Activated T-cell treated with anti-CD3 and anti-CD28 coated beads, Interleukin-2, amount 50 U/mL, for 4 hours (primary cell): ENCODE measurements around the gene MRM2. TPM values are rescaled to one million over a fixed set of nuclear protein-coding genes. Genes with fewer than 3 reads are reported as not detected.

Experiments used
- ATAC-seq, 2 donors: fragments of 200-7000 bp; cut with Tn5 transposase; one replicate each; pipeline ENCODE4 v1.10.0; 2021
- DNase-seq: peaks from one replicate; pipeline ENCODE4 v3.0.0-alpha.2; 2020
- H3K27me3 Mint-ChIP-seq: one replicate; pipeline ENCODE4 v1.8.0; 2021; ENCODE audit warnings: low read depth, mixed read lengths
- H3K36me3 Mint-ChIP-seq: one replicate; pipeline ENCODE4 v1.8.0; 2022; ENCODE audit warnings: mixed read lengths; ENCODE audit not compliant: insufficient read depth
- H3K4me1 Mint-ChIP-seq: one replicate; pipeline ENCODE4 v1.8.0; 2021; ENCODE audit warnings: low read depth, mixed read lengths
- H3K4me3 Mint-ChIP-seq: one replicate; pipeline ENCODE4 v1.8.0; 2021; ENCODE audit warnings: mild to moderate bottlenecking, moderate library complexity, mixed read lengths
- H3K9me3 Mint-ChIP-seq: one replicate; pipeline ENCODE4 v1.8.0; 2021; ENCODE audit warnings: mixed read lengths
- total RNA-seq, 3 donors: library from RNA; stranded (reverse); gene quantifications; one replicate each; pipeline ENCODE4 v1.2.1, GENCODE V29; 2021

Gene MRM2
- total RNA-seq, 3 donors from 2014 or later, result 49.9 to 56.5 (median 51.2) TPM

GRCh38 chr7:2227699-2228098 is 14.3 kb downstream of the MRM2 start:
- ATAC-seq (no peak), DNase-seq (no peak)
- peaks cover 23% of the 10 kb centered on the region for H3K36me3 Mint-ChIP-seq
- H3K9me3 Mint-ChIP-seq, result no peaks in the 10 kb centered on the region
- H3K4me1 Mint-ChIP-seq, result peaks cover 16% of the 10 kb centered on the region
- no peak overlapping the region for H3K4me3 Mint-ChIP-seq
- no peaks in the 10 kb centered on the region for H3K27me3 Mint-ChIP-seq

- H3K27me3 Mint-ChIP-seq, result no peaks in the 10 kb centered on the region
- DNase-seq (no peak), ATAC-seq (no peak)
- no peak overlapping the region for H3K4me3 Mint-ChIP-seq
- no peaks in the 10 kb centered on the region for H3K9me3 Mint-ChIP-seq
- H3K36me3 Mint-ChIP-seq, result peaks cover 28% of the 10 kb centered on the region
- H3K4me1 Mint-ChIP-seq, result peaks cover 10% of the 10 kb centered on the region
Measured at GRCh38 chr7:2225830-2226229, 16.2 kb downstream of the MRM2 start.

- Mint-ChIP-seq H3K4me3 (no peak overlapping the region), H3K9me3 (no peaks in the 10 kb centered on the region), H3K4me1 (peaks cover 8% of the 10 kb centered on the region), H3K27me3 (no peaks in the 10 kb centered on the region), H3K36me3 (peaks cover 28% of the 10 kb centered on the region)
- DNase-seq (no peak), ATAC-seq (no peak)
Measured at GRCh38 chr7:2225336-2225735, 16.7 kb downstream of the MRM2 start.

- no peak overlapping the region for H3K4me3 Mint-ChIP-seq
Measured at GRCh38 chr7:2224934-2225333, 17.1 kb downstream of the MRM2 start.

GRCh38 chr7:2224491-2224928 is 17.5 kb downstream of the MRM2 start:
- Mint-ChIP-seq H3K4me1 (peaks cover under 1% of the 10 kb centered on the region), H3K9me3 (no peaks in the 10 kb centered on the region), H3K27me3 (no peaks in the 10 kb centered on the region), H3K4me3 (no peak overlapping the region), H3K36me3 (peaks cover 23% of the 10 kb centered on the region)
- DNase-seq (no peak), ATAC-seq (no peak)

More at GRCh38 chr7:2224934-2225333, 17.1 kb downstream of the MRM2 start:
- no peak for DNase-seq
- Mint-ChIP-seq H3K27me3 (no peaks in the 10 kb centered on the region), H3K9me3 (no peaks in the 10 kb centered on the region), H3K4me1 (peaks cover 4% of the 10 kb centered on the region), H3K36me3 (peaks cover 25% of the 10 kb centered on the region)
- no peak for ATAC-seq

GRCh38 chr7:2223321-2223720 is 18.7 kb downstream of the MRM2 start:
- H3K4me3 Mint-ChIP-seq, result no peak overlapping the region
- ATAC-seq (no peak), DNase-seq (no peak)
- no peaks in the 10 kb centered on the region for H3K4me1 Mint-ChIP-seq
- H3K36me3 Mint-ChIP-seq, result peaks cover 23% of the 10 kb centered on the region
- no peaks in the 10 kb centered on the region for H3K9me3 Mint-ChIP-seq
- no peaks in the 10 kb centered on the region for H3K27me3 Mint-ChIP-seq

- Mint-ChIP-seq H3K36me3 (peaks cover 30% of the 10 kb centered on the region), H3K27me3 (no peaks in the 10 kb centered on the region), H3K4me1 (no peaks in the 10 kb centered on the region), H3K9me3 (no peaks in the 10 kb centered on the region), H3K4me3 (no peak overlapping the region)
- ATAC-seq (no peak), DNase-seq (no peak)
Measured at GRCh38 chr7:2222516-2222915, 19.5 kb downstream of the MRM2 start.

GRCh38 chr7:2220954-2221353 is 21.1 kb downstream of the MRM2 start:
- no peaks in the 10 kb centered on the region for H3K4me1 Mint-ChIP-seq
- DNase-seq, result no peak
- H3K9me3 Mint-ChIP-seq, result no peaks in the 10 kb centered on the region
- H3K27me3 Mint-ChIP-seq, result no peaks in the 10 kb centered on the region
- peaks cover 36% of the 10 kb centered on the region for H3K36me3 Mint-ChIP-seq
- H3K4me3 Mint-ChIP-seq, result no peak overlapping the region
- ATAC-seq, result no peak

- DNase-seq, result no peak
- H3K4me1 Mint-ChIP-seq, result peaks cover 2% of the 10 kb centered on the region
- no peak overlapping the region for H3K4me3 Mint-ChIP-seq
- H3K36me3 Mint-ChIP-seq, result peaks cover 37% of the 10 kb centered on the region
- H3K9me3 Mint-ChIP-seq, result no peaks in the 10 kb centered on the region
- H3K27me3 Mint-ChIP-seq, result no peaks in the 10 kb centered on the region
- no peak for ATAC-seq
Measured at GRCh38 chr7:2220506-2220905, 21.5 kb downstream of the MRM2 start.

GRCh38 chr7:2220030-2220429 is 22.0 kb downstream of the MRM2 start:
- H3K4me1 Mint-ChIP-seq, result peaks cover 3% of the 10 kb centered on the region
- H3K36me3 Mint-ChIP-seq, result peaks cover 37% of the 10 kb centered on the region
- no peaks in the 10 kb centered on the region for H3K9me3 Mint-ChIP-seq
- H3K4me3 Mint-ChIP-seq, result no peak overlapping the region
- no peak for ATAC-seq
- DNase-seq, result no peak
- no peaks in the 10 kb centered on the region for H3K27me3 Mint-ChIP-seq

- no peak for DNase-seq
- Mint-ChIP-seq H3K27me3 (no peaks in the 10 kb centered on the region), H3K36me3 (peaks cover 39% of the 10 kb centered on the region), H3K4me3 (no peak overlapping the region), H3K4me1 (peaks cover 6% of the 10 kb centered on the region), H3K9me3 (no peaks in the 10 kb centered on the region)
- ATAC-seq, result no peak
Measured at GRCh38 chr7:2219606-2220005, 22.4 kb downstream of the MRM2 start.

- Mint-ChIP-seq H3K9me3 (no peaks in the 10 kb centered on the region), H3K27me3 (no peaks in the 10 kb centered on the region), H3K4me1 (peaks cover 6% of the 10 kb centered on the region), H3K36me3 (peaks cover 37% of the 10 kb centered on the region), H3K4me3 (no peak overlapping the region)
- no peak for DNase-seq
- ATAC-seq, result no peak
Measured at GRCh38 chr7:2219136-2219535, 22.9 kb downstream of the MRM2 start.

GRCh38 chr7:2218444-2218785 is 23.6 kb downstream of the MRM2 start:
- H3K36me3 Mint-ChIP-seq, result peaks cover 39% of the 10 kb centered on the region
- DNase-seq, result no peak
- peaks cover 6% of the 10 kb centered on the region for H3K4me1 Mint-ChIP-seq
- no peak for ATAC-seq
- no peak overlapping the region for H3K4me3 Mint-ChIP-seq
- H3K27me3 Mint-ChIP-seq, result no peaks in the 10 kb centered on the region
- no peaks in the 10 kb centered on the region for H3K9me3 Mint-ChIP-seq

- ATAC-seq (no peak), DNase-seq (no peak)
- H3K4me3 Mint-ChIP-seq, result no peak overlapping the region
- no peaks in the 10 kb centered on the region for H3K27me3 Mint-ChIP-seq
- peaks cover 42% of the 10 kb centered on the region for H3K36me3 Mint-ChIP-seq
- H3K9me3 Mint-ChIP-seq, result no peaks in the 10 kb centered on the region
- peaks cover 6% of the 10 kb centered on the region for H3K4me1 Mint-ChIP-seq
Measured at GRCh38 chr7:2217716-2218443, 24.1 kb downstream of the MRM2 start.

GRCh38 chr7:2217206-2217605 is 24.8 kb downstream of the MRM2 start:
- ATAC-seq (no peak), DNase-seq (no peak)
- Mint-ChIP-seq H3K36me3 (peaks cover 45% of the 10 kb centered on the region), H3K4me3 (no peak overlapping the region), H3K9me3 (no peaks in the 10 kb centered on the region), H3K4me1 (peaks cover 6% of the 10 kb centered on the region), H3K27me3 (no peaks in the 10 kb centered on the region)
